Karpas-422 (cell line): ENCODE data around the gene PSMB3. TPM values are rescaled to one million over a fixed set of nuclear protein-coding genes. Genes with fewer than 3 reads are reported as not detected.
A peak's percentile ranks its signal among the peaks of the same experiment; 100 is the strongest.

Experiments used
- DNase-seq: peaks from one replicate; pipeline ENCODE4 v3.0.0-alpha.2; 2015
- H2AFZ ChIP-seq: fragments of 200-600 bp; sonication (generic); 2 replicates; pipeline ENCODE4 v1.6.1; 2014; ENCODE audit warnings: antibody characterized with exemption, low read length, mixed read lengths
- H3K27ac ChIP-seq: fragments of 200-600 bp; sonication (generic); 2 replicates; pipeline ENCODE4 v1.5.1; 2014; ENCODE audit warnings: mild to moderate bottlenecking, low read length, moderate library complexity
- H3K27me3 ChIP-seq: fragments of 200-600 bp; sonication (generic); 2 replicates; pipeline ENCODE4 v1.6.1; 2014; ENCODE audit warnings: low read length, mixed read lengths
- H3K36me3 ChIP-seq: fragments of 200-600 bp; sonication (generic); 2 replicates; pipeline ENCODE4 v1.6.1; 2014; ENCODE audit warnings: low read length, mixed read lengths; ENCODE audit not compliant: insufficient read depth
- H3K4me1 ChIP-seq: fragments of 200-600 bp; sonication (generic); 2 replicates; pipeline ENCODE4 v1.6.1; 2014; ENCODE audit warnings: mild to moderate bottlenecking, low read length, mixed read lengths
- H3K4me2 ChIP-seq: fragments of 200-600 bp; sonication (generic); 2 replicates; pipeline ENCODE4 v1.6.1; 2014; ENCODE audit warnings: low read length, low read depth, mild to moderate bottlenecking; ENCODE audit not compliant: poor library complexity, severe bottlenecking
- H3K4me3 ChIP-seq: fragments of 200-600 bp; sonication (generic); 2 replicates; pipeline ENCODE4 v1.5.1; 2014; ENCODE audit warnings: mild to moderate bottlenecking, antibody characterized with exemption, low read length, mixed read lengths
- H3K79me2 ChIP-seq: fragments of 200-600 bp; sonication (generic); 2 replicates; pipeline ENCODE4 v1.6.1; 2014; ENCODE audit warnings: mild to moderate bottlenecking, low read length, mixed read lengths
- H3K9ac ChIP-seq: fragments of 200-600 bp; sonication (generic); 2 replicates; pipeline ENCODE4 v1.6.0; 2014; ENCODE audit warnings: low read length
- H3K9me2 ChIP-seq: fragments of 200-600 bp; sonication (generic), shearing (Covaris generic); replicated peaks from 2 replicates; pipeline ENCODE4 v1.6.0; 2014; ENCODE audit warnings: mild to moderate bottlenecking, low read length, moderate library complexity; ENCODE audit not compliant: insufficient read depth
- H3K9me3 ChIP-seq: fragments of 300-700, 200-600 bp; sonication (generic); 2 replicates; pipeline ENCODE4 v1.6.1; 2014; ENCODE audit warnings: low read length, mixed read lengths
- H4K20me1 ChIP-seq: fragments of 200-600 bp; sonication (generic); 2 replicates; pipeline ENCODE4 v1.6.1; 2014; ENCODE audit warnings: mild to moderate bottlenecking, antibody characterized with exemption, low read length, low read depth; ENCODE audit not compliant: insufficient read depth
- total RNA-seq: library from RNA; depleted of rRNA; stranded (reverse); fragments of >200 nt; shearing (Covaris generic); gene quantifications from 2 replicates; pipeline ENCODE4 v1.2.3, GENCODE V29; 2014; ENCODE audit warnings: low replicate concordance

Gene PSMB3
- total RNA-seq, 1 experiment from 2014 or later = 277 TPM

GRCh38 chr17:38748892-38749222 is 3.7 kb upstream of the PSMB3 start:
- no peak overlapping the region for H3K27ac ChIP-seq
- no peak overlapping the region for H2AFZ ChIP-seq
- no peaks in the 10 kb centered on the region for H3K9me2 ChIP-seq
- H4K20me1 ChIP-seq = no peaks in the 10 kb centered on the region; the same call in 1 of the 2 replicates
- H3K27me3 ChIP-seq = no peaks in the 10 kb centered on the region
- H3K4me1 ChIP-seq = peaks cover 65% of the 10 kb centered on the region
- no peaks in the 10 kb centered on the region for H3K9me3 ChIP-seq
- no peak overlapping the region for H3K4me3 ChIP-seq
- no peak overlapping the region for H3K9ac ChIP-seq
- no peak for DNase-seq
- H3K79me2 ChIP-seq = peaks cover 13% of the 10 kb centered on the region
- H3K4me2 ChIP-seq = peak overlapping the region; percentile 99
- no peaks in the 10 kb centered on the region for H3K36me3 ChIP-seq

GRCh38 chr17:38749223-38750043 is 3.1 kb upstream of the PSMB3 start:
- no peak overlapping the region for H3K27ac ChIP-seq
- H4K20me1 ChIP-seq = no peaks in the 10 kb centered on the region; the same call in 1 of the 2 replicates
- H3K27me3 ChIP-seq = no peaks in the 10 kb centered on the region
- peaks cover 71% of the 10 kb centered on the region for H3K4me1 ChIP-seq
- peaks cover 2% of the 10 kb centered on the region; the same call in 1 of the 2 replicates for H3K36me3 ChIP-seq
- no peak for DNase-seq
- H3K9me3 ChIP-seq = no peaks in the 10 kb centered on the region
- H3K4me2 ChIP-seq = peak overlapping the region; percentile 99
- no peak overlapping the region for H2AFZ ChIP-seq
- peaks cover 19% of the 10 kb centered on the region for H3K79me2 ChIP-seq
- 0 out of 2 replicates have a peak overlapping the region, but pooled peaks have one; percentile 72 for H3K4me3 ChIP-seq
- H3K9ac ChIP-seq = no peak overlapping the region
- no peaks in the 10 kb centered on the region for H3K9me2 ChIP-seq

GRCh38 chr17:38750044-38750311 is 2.6 kb upstream of the PSMB3 start:
- no peaks in the 10 kb centered on the region for H3K9me2 ChIP-seq
- H3K79me2 ChIP-seq = peaks cover 24% of the 10 kb centered on the region
- peaks cover 74% of the 10 kb centered on the region for H3K4me1 ChIP-seq
- H2AFZ ChIP-seq = no peak overlapping the region
- no peaks in the 10 kb centered on the region; the same call in 1 of the 2 replicates for H4K20me1 ChIP-seq
- no peak overlapping the region for H3K27ac ChIP-seq
- no peak for DNase-seq
- H3K36me3 ChIP-seq = peaks cover 8% of the 10 kb centered on the region; the same call in 1 of the 2 replicates
- H3K9ac ChIP-seq = no peak overlapping the region
- no peaks in the 10 kb centered on the region for H3K27me3 ChIP-seq
- peak overlapping the region; percentile 72; the same call in 1 of the 2 replicates for H3K4me3 ChIP-seq
- H3K4me2 ChIP-seq = peak overlapping the region; percentile 99
- no peaks in the 10 kb centered on the region for H3K9me3 ChIP-seq

GRCh38 chr17:38750312-38751121 is 2.0 kb upstream of the PSMB3 start:
- Histone ChIP-seq H3K4me3 (peak overlapping the region; percentile 72), H2AFZ (peak overlapping the region; percentile 76), H3K9ac (peak overlapping the region; percentile 72), H3K9me3 (no peaks in the 10 kb centered on the region), H3K36me3 (peaks cover 10% of the 10 kb centered on the region; the same call in 1 of the 2 replicates), H4K20me1 (no peaks in the 10 kb centered on the region; the same call in 1 of the 2 replicates), H3K9me2 (no peaks in the 10 kb centered on the region), H3K27me3 (no peaks in the 10 kb centered on the region), H3K4me1 (peaks cover 72% of the 10 kb centered on the region), H3K27ac (no peak overlapping the region), H3K4me2 (peak overlapping the region; percentile 99), H3K79me2 (peaks cover 27% of the 10 kb centered on the region)
- DNase-seq = peak; percentile 70

GRCh38 chr17:38751144-38751807 is 1.3 kb upstream of the PSMB3 start:
- peak overlapping the region; percentile 99 for H3K4me2 ChIP-seq
- no peak for DNase-seq
- peaks cover 16% of the 10 kb centered on the region; the same call in 1 of the 2 replicates for H3K36me3 ChIP-seq
- no peaks in the 10 kb centered on the region for H3K27me3 ChIP-seq
- peaks cover 64% of the 10 kb centered on the region for H3K4me1 ChIP-seq
- H3K27ac ChIP-seq = 0 out of 2 replicates have a peak overlapping the region, but pooled peaks have one; percentile 10
- H3K9ac ChIP-seq = peak overlapping the region; percentile 72
- H4K20me1 ChIP-seq = no peaks in the 10 kb centered on the region; the same call in 1 of the 2 replicates
- no peaks in the 10 kb centered on the region for H3K9me3 ChIP-seq
- no peaks in the 10 kb centered on the region for H3K9me2 ChIP-seq
- H3K4me3 ChIP-seq = peak overlapping the region; percentile 72
- H3K79me2 ChIP-seq = peaks cover 31% of the 10 kb centered on the region
- H2AFZ ChIP-seq = peak overlapping the region; percentile 76

GRCh38 chr17:38751808-38752307 is 683 bp upstream of the PSMB3 start:
- peak overlapping the region; percentile 76 for H3K9ac ChIP-seq
- DNase-seq = peak; percentile 95
- H3K36me3 ChIP-seq = peaks cover 17% of the 10 kb centered on the region; the same call in 1 of the 2 replicates
- peaks cover 31% of the 10 kb centered on the region for H3K79me2 ChIP-seq
- no peaks in the 10 kb centered on the region for H3K9me2 ChIP-seq
- peak overlapping the region; percentile 99 for H3K4me2 ChIP-seq
- peak overlapping the region; percentile 72 for H3K4me3 ChIP-seq
- peaks cover 58% of the 10 kb centered on the region for H3K4me1 ChIP-seq
- H3K9me3 ChIP-seq = no peaks in the 10 kb centered on the region
- H3K27ac ChIP-seq = peak overlapping the region; percentile 68
- no peaks in the 10 kb centered on the region for H3K27me3 ChIP-seq
- H4K20me1 ChIP-seq = no peaks in the 10 kb centered on the region; the same call in 1 of the 2 replicates
- H2AFZ ChIP-seq = peak overlapping the region; percentile 83; the same call in 1 of the 2 replicates

- Histone ChIP-seq H3K36me3 (peaks cover 20% of the 10 kb centered on the region; the same call in 1 of the 2 replicates), H2AFZ (peak overlapping the region; percentile 66; the same call in 1 of the 2 replicates), H3K9me2 (no peaks in the 10 kb centered on the region), H3K9me3 (no peaks in the 10 kb centered on the region), H3K9ac (peak overlapping the region; percentile 94), H3K79me2 (peaks cover 31% of the 10 kb centered on the region), H4K20me1 (no peaks in the 10 kb centered on the region; the same call in 1 of the 2 replicates), H3K27me3 (no peaks in the 10 kb centered on the region), H3K4me3 (peak overlapping the region; percentile 92), H3K4me1 (peaks cover 47% of the 10 kb centered on the region), H3K27ac (peak overlapping the region; percentile 45; the same call in 1 of the 2 replicates), H3K4me2 (peak overlapping the region; percentile 77)
- DNase-seq = no peak
These were observed 548 bp downstream of the PSMB3 start for GRCh38 chr17:38753071-38753506.
